HuH-7.5 (cell line): Measurements from ENCODE around the gene TGM6.
"Not testable (repeated sequence)": the region's sequence is repeated elsewhere in the genome, so short reads cannot be mapped to it uniquely, and the experiment has no call there.

Experiments used
- DNase-seq: peaks from one replicate; pipeline ENCODE4 v3.0.0; 2011; ENCODE audit warnings: low spot score

TGM6 gene

DNA sequence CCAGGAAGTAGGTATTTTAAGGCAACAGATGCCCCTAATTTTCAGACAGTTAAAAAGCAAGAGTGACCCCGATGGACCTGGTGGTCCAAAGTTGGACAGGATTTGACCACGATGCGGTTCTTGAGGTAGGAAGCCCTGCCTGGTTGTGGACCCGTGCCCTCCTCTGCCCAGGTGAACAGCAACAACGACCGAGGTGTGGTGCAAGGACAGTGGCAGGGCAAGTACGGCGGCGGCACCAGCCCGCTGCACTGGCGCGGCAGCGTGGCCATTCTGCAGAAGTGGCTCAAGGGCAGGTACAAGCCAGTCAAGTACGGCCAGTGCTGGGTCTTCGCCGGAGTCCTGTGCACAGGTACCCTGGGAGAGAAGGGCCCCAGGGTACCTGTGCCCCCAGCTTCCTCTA, 18.7 kb downstream of the TGM6 start:
- no peak for DNase-seq

DNA sequence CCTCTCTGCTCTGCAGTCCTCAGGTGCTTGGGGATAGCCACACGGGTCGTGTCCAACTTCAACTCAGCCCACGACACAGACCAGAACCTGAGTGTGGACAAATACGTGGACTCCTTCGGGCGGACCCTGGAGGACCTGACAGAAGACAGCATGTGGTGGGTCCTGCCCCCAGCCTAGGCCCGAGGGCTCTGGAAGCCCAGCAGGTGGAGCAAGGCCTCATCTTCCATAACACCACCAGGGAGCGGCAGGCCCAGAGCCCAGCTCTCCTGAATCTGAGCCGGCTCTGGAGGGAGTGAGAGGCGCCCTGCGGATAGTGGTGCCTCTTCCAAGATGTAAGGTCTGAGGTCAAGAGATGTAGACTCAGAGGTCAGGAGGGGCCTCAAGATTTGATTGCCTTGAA, 19.6 kb downstream of the TGM6 start:
- no peak for DNase-seq

DNA sequence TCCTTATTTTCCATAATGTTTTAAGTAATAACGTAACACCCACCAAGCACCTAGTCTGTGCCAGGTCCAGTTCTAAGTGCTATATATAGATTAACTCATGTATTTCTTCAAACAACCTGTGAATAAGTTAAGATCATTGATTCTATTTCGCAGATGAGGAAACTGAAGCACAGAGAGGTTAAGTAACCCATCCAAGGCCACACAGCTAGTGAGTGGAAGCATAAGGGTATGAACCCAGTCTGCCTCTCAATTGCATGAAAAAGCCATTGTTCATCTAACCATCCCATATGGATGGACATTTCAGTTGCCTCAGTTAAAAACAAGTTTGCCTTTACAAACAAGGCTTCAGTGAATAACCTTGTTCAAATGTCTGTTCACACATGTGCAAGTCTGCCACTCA, 20.8 kb downstream of the TGM6 start:
- DNase-seq: no peak

DNA sequence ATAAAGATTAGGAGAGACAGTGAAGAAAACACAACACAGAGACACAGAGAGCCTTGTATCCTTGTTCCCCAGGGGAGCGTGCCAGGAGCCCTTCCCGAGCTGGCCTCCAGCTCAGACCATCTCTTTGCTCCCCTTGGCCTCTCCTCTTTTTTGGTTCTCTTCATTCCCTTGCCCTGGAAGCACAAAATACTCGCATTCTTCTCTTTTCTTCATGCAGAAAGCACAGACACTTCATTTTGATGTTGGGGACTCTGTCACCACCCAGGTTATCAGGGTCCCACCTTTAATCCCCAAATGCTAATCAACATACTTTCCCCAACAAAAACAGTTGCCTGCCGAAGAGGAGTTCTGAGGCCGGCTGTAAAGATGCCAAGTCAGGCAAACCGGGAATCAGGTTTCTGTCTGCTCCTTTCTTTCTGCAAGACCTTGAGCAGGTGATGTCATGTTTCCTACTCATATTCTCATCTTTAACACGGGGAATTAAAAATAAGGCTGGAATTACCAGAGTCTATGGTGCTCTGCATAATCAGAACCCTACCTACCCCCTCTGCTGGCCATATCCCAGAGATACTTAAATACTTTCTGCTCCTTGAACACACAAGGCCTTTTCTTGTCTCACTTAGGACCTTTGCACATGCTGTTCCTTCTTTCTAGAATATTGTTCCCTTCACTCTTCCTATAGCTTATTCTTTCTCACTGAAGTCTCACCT, 21.7 kb downstream of the TGM6 start:
- peak; percentile 55 for DNase-seq

DNA sequence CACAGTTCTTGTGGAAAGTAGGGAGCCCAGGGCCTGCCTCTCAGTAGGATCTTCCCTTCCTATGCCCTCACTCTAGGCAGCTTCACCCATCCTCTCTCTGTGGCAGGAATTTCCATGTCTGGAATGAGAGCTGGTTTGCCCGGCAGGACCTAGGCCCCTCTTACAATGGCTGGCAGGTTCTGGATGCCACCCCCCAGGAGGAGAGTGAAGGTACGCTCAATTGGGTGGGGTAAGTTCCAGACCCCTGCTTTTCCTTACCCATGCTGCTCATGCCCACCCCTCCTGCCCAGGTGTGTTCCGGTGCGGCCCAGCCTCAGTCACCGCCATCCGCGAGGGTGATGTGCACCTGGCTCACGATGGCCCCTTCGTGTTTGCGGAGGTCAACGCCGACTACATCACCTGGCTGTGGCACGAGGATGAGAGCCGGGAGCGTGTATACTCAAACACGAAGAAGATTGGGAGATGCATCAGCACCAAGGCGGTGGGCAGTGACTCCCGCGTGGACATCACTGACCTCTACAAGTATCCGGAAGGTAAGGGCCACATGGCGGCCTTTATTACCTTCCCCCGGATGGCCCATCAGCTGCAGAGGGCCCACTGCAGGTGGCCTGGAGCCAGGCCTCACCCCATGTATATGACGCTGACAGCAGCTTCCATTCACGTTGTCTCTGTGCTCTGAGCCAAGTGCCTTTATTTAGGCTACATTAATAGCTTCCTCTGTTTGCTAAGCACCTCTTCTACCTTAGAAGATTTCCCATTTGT, 22.8 kb downstream of the TGM6 start:
- no peak for DNase-seq

DNA sequence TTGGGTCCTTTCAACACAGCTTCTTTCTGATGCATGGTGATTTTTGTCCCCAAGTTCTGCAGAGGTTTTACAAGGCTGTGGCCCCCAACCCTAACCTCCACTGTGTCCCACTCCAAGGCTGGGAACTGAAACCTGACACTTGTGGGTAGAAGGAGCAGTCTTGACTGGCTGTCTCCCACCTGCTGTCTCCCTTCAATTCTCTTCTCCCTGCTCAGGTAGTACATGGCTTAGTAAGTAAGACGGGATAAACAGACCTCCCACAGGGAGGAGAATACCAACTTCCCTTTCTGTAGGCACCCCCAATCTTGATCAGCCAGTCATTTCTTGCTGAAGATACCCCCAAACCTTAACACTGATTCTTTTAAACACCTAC, 25.0 kb downstream of the TGM6 start:
- DNase-seq: no peak

DNA sequence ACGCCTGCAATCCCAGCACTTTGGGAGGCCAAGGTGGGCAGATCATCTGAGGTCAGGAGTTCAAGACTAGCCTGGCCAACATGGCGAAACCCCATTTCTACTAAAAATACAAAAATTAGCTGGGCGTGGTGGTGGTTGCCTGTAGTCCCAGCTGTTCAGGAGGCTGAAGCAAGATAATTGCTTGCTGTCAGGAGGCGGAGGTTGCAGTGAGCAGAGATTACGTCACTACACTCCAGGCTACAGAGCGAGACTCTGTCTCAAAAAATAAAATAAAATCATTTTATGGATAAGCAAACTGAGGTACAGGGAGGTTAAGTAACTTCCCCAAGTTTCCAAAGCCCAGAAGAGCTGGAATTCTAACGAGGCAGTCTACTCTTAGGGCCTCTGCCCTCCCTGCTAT, 26.7 kb downstream of the TGM6 start:
- not testable (repeated sequence) for DNase-seq

DNA sequence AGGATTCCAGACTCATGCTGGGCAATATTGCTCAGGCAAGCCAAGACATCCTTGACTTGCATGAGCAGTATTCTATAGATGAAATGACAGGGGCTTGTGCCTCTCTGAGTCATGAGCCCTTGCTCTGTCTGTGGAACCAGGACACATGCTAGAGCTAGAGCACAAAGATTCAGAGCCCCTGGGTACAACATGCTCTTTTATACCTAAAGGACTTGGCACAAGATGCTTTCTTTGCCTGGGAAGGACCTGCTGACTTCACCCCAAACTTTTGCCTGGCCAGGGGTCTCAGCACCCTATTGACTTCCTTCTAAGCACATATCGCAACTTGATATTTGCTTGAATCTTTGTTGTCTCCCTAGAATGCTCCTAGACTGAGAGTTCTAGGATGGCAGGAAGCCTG, 27.4 kb downstream of the TGM6 start:
- DNase-seq: no peak

DNA sequence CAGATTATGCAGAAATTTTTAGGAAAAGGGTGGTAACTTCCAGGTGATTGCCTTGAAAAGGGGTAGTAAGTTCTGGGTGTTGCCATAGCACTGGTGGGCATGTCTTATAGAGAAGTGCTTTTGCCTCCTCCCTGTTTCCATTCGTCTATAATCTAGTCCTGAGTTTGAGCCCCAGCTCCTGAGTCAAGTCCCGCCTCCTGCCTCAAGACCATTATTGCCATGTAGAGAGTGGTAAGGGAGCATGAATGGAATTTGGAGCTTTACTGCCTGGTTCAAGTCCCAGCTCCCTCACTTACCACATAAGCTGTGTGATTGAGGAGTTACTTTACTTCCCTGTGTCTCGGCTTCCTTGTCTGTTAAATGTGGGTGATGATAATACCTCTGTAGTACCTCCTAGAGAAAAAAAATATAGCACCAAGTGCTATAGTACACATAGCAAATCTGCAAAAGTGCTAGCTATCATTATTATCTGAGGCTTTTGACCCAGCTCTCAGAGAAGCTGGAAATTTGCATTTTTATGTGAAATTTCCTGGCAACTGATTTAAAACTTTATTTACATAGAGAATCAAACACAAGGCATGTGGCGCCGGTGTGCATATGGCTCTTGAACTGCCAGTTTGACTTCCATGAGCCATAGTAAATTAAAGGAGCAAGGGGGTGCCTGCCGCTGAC, 36.0 kb downstream of the TGM6 start:
- no peak for DNase-seq

DNA sequence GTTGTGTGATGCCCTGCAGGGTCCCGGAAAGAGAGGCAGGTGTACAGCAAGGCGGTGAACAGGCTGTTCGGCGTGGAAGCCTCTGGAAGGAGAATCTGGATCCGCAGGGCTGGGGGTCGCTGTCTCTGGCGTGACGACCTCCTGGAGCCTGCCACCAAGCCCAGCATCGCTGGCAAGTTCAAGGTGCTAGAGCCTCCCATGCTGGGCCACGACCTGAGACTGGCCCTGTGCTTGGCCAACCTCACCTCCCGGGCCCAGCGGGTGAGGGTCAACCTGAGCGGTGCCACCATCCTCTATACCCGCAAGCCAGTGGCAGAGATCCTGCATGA, 36.5 kb downstream of the TGM6 start:
- DNase-seq: no peak

DNA sequence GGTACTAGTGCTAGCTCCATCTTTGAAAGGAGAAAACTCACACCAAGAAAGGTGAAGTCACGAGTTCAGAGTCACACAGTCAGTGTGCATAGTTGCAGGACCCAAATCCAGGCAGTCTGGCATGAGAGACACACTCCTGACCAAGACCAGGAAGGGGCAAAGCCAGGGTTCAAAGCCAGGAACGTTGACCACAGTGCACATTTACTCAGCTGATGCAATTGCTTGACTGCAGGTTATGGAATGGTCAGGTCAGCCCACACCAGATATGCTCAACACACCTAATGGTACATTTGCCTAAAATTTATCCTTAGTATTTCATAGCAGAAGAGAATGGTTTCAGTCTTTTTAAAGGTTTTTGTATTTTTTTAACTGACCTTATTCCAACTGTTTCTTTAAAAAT, 37.7 kb downstream of the TGM6 start:
- DNase-seq: no peak

DNA sequence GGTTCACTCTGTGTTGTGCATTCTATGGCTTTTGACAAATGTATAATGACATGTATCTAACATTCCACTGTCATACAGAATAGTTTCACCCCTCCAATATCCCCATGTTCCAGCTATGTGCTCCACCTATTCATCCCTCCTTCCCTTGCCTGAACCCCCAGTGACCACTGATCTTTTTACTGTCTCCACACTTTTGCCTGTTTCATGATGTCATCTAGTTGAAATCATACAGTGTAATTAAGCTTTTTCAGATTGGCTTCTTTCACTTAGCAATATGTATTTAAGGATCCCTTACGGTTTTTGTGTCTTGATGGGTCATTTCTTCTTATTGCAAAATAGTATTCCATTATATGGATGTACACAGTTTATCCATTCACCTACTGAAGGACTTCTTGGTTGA, 39.8 kb downstream of the TGM6 start:
- no peak for DNase-seq

DNA sequence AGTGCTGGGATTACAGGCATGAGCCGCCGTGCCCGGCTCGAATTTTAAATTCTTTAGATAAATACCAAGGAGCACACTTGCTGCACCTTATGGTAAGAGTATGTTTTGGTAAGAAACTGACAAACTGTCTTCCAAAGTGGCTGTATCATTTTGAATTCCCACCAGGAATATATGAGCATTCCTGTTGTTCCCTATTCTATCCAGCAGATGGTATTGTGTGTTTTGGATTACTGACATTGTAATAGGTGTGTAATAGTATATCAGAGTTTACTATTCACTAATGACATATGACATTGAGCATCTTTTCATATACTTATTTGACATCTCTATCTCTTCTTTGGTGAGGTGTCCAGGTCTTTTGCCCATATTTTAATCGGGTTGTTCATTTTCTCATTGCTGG, 40.5 kb downstream of the TGM6 start:
- no peak for DNase-seq

DNA sequence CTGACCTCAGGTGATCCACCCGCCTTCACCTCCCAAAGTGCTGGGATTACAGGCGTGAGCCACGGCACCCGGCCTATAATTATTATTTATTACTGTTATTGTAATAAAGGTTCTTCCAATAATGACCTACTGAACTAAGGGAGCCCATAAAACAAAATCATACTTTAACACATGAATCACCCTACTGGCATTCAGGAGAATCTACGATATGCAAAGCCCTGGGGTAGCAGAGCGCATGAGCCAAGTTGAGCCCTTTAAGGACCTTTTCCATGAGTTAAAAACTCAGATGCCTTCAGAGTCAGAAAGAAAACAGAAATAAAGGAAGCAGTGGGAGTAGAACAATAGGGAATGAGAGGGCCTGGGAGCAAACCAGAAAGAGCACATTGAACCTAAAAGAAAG, 48.4 kb downstream of the TGM6 start:
- no peak for DNase-seq

DNA sequence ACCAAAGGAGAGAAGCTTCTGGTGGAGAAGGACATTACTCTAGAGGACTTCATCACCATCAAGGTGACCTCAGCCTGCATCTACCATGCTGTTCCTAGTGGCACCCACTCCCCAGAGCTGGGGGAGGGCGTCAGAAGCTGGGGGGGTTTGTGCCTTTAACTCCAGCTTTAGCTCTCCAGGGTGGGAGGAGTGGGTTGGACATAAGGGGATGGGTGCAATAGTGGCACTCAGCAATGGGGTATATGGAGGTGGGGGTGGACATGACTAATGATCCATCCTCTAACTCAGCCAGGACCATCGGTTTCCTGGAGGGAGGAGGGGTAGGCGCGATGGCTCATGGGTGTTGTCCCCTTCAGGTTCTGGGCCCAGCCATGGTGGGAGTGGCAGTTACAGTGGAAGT, 49.8 kb downstream of the TGM6 start:
- no peak for DNase-seq

DNA sequence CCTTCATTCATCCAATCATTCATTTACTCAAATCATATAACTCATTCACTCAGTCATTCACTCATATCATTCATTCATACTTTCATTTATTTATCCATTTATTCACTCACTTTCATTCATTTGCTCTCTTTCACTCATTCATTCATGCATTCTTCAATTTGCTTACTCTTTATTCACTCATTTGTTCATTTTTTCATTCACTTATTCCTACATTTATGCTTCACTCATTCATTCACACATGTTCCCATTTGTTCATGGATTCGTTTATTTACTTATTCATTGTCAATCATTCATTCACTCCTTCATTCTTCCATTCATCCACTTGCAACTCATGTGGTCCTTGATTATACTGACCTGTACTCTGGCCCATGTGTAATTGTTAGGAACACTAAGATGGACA, 50.5 kb downstream of the TGM6 start:
- DNase-seq: no peak

DNA sequence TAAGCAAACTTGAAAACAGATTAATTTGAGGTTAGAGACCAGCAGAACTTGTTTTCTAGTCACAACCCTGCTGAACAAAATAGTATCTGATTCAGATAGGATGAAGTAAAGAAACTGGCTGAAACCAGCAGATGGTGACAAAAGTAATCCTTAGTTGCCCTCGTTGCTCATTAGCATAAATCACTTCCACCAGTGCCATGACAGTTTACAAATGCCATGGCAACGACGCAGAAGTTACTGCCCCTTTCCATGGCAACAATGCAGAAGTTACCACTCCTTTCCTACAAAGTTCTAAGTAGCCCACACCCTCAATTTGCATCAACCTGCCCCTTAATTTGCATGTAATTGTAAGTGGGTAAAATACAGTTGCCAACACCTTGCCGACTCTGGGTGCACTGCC, 66.1 kb downstream of the TGM6 start:
- no peak for DNase-seq

DNA sequence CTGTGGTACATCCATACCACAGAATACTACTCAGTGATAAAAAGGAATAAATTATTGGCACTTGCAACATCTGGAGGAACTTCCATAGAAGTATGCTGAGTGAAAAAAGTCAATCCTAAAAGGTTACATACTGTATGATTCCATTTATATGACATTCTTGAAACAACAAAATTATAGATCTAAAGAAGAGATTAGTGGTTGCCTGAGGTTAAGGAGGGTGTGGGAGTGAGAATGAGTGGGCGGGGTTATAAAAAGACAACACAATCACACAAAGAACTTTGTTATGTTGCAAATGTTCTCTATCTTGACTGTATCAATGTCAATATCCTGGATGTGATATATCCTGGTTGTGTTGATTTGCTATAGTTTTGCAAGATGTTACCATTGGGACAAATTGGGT, 68.7 kb downstream of the TGM6 start:
- DNase-seq: no peak

DNA sequence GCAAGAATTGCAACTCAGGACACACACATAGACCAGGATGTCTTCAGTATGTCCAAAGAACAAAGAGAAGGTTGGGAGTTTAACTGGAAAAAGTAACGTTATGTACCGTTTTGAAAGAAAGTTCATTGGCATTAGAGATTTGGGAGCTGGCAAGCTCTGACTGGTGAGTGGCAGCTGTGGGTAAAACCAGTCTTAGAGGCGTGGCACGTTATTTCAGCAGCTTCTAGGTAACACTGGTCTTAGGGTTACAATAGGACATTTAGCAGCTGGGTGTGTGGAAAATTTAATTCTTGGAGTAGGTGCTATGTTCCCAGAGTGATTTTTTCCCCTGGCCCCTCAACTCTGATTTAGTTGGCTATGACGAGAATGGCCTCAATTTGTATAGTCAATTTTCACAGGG, 70.7 kb downstream of the TGM6 start:
- DNase-seq: no peak

DNA sequence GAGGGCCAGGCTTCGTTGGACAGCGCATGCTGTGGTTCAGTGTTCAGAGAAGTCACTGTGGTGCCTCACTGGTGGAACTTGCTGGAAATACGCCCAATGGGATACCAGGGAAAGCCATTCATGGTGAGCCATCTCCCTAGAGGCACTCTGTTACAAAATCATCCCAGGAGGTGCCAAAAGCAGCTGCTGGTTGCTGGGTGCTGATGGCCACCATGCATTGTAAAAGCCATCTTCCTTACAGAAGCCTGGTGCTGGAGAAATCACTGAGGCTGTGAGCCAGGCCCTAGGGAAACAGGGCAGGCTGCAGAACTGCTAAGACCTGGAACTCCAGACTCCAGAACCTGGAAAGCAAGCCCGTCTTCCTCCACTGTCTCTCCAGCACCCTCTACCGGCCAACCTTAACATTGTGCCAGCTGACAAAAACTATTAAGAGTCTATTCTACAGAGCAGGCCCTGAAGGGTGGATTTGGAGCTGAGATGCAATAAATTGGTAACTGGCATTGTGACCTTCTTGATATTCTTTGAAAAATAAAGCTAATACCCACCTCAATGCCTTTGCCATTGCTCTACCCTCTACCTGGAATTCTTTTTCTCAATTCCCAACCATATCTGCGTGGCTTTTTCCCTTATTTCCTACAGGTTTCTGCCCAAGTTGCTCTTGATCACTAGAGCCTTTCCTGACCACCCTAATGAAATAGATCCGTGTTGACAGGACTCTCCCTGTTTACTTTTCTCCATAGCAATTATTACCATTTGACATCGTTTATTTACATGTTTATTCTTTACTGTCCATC, 71.4 kb downstream of the TGM6 start:
- peak; percentile 60 for DNase-seq

DNA sequence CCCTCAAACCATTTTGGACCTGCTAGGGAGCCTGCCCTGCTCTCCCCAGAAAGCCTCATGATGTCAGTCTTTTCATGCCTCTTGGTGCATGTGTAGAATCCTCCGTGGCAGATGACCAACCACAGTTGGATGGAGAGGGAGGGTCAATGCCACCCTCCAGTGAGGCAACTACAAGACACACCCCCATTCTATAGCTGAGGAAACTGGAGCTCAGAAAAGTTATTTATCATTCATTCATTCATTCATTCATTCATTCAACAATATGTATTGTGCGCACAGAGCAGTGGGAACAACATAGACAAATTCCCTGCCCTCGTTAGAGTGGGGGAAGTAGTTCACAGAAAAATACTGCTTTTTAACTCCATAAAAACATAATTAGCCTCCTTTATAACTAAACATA, 73.1 kb downstream of the TGM6 start:
- DNase-seq: no peak

DNA sequence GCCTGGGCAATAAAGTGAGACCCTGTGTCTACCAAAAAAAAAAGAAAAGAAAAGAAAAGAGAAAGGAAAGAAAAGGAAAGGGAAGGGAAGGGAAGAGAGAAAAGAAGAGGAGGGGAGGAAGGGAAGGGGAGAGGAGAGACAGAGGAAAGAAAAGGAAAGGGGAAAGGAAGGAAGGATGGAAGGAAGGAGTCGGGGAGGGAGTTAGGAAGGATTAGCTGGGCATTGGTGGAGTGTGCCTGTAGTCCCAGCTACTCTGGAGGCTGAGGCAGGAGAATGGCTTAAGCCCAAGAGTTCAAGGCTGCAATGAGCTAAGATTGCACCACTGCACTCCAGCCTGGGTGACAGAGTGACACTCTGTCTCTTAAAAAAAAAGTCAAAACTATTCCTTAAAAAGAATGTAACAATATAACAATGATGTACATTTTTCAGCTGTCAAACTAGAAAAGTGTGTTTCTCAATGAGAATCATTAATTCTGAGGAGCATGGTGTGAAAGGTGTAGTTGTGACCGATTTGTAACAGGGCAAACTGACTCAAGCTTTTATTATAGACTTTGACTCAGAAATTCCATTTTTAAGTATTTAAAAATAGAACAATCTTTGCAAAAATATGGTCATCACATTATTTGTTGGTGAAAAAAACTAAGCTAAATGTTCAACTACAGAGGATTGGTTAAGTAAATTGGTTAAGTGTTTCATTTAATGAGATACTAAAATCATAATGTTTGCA, 75.2 kb downstream of the TGM6 start:
- DNase-seq: no peak
